Measurements from ENCODE around the gene MED6. TPM values are rescaled to one million over a fixed set of nuclear protein-coding genes. Genes with fewer than 3 reads are reported as not detected.
A peak's percentile ranks its signal among the peaks of the same experiment; 100 is the strongest.

Gene MED6, protein sequence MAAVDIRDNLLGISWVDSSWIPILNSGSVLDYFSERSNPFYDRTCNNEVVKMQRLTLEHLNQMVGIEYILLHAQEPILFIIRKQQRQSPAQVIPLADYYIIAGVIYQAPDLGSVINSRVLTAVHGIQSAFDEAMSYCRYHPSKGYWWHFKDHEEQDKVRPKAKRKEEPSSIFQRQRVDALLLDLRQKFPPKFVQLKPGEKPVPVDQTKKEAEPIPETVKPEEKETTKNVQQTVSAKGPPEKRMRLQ
- polyA plus RNA-seq: 46.6 and 51.3 TPM in 2 replicates
- polyA minus RNA-seq: 99.6 and 117 TPM in 2 replicates

DNA sequence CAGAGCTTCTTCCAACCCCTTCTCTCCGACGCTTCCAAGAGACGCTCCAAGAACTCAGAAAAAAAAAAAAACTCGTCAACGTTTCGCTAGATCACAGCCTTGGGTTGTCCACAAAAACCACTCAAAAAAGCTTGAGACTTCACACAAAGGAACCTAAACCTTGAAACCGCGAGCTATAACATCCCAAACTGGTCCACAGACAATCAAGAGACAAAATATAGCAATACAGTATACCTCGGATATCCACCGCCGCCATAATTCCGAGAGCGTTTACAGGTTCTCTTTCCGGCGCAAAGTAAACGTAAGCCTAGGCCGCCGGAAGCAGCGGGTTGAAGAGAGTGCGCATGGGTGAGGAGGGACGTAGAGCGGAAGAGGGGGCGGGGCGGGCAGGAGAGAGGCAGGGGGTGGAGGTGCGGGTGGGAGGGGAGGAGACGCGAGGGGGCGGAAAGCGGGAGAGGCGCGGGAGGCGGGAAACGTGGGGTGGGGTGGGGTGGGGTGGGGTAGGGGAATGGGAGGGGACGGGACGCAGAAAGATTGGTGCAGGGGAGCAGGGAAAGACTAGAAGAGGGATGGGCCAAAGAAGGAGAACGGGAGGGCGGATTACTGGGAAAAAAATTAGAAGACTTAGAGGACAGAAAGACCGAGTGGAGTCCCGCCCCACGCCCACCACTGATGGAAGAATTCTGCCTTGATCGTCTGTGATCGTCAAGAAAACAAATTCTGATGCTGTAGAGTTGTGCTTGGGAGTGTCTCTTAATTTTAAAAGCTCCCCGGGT, at the start of gene MED6:
Gene MED6, minus strand, starts transcription at position 274 of the 776 bp plus-strand sequence. Its CDS starts 18 bp downstream, at position 256.
- Histone ChIP-seq H3K4me2 (ENCODE audit: low read length) (peak within 1 kb of the TSS; percentile 99), H3K9me3 (ENCODE audit: low read length) (no peaks in the 10 kb centered on the region), H3K27ac (ENCODE audit: low read length) (peak within 1 kb of the TSS; percentile 74), H3K36me3 (ENCODE audit: insufficient read depth, low read length) (no peaks in the 10 kb centered on the region), H3K9ac (ENCODE audit: low read length) (peak within 1 kb of the TSS; percentile 76), H3K4me3 (ENCODE audit: low read length) (peak within 1 kb of the TSS; percentile 71), H2AFZ (ENCODE audit: low read depth, low read length) (peak within 1 kb of the TSS; percentile 86), H3K9me2 (ENCODE audit: insufficient read depth, low read length) (no peaks in the 10 kb centered on the region), H3K27me3 (ENCODE audit: insufficient read depth, low read depth, low read length) (no peaks in the 10 kb centered on the region), H4K20me1 (ENCODE audit: insufficient read depth) (no peaks in the 10 kb centered on the region), H3K79me2 (replicated peaks; ENCODE audit: insufficient read depth, low read length) (peaks cover 47% of the 10 kb centered on the region), H3F3A (ENCODE audit: insufficient read depth, low read length, poor library complexity, severe bottlenecking) (no peaks in the 10 kb centered on the region)
- TF ChIP-seq POLR2AphosphoS5 (IDR thresholded peaks at IDR 0.05) (peak; percentile 91), RAD21 (conservative IDR thresholded peaks at IDR 0.05) (peak; percentile 37), SMC3 (conservative IDR thresholded peaks at IDR 0.05; ENCODE audit: poor library complexity) (peak; percentile 57), EZH2 (IDR thresholded peaks at IDR 0.05; ENCODE audit: borderline replicate concordance, insufficient read depth, low read length, poor library complexity, severe bottlenecking) (no peak), TAF1 (IDR thresholded peaks at IDR 0.05; ENCODE audit: low read depth) (peak; percentile 66), EP300 (conservative IDR thresholded peaks at IDR 0.05; ENCODE audit: poor library complexity, severe bottlenecking) (peak; percentile 60), MXI1 (conservative IDR thresholded peaks at IDR 0.05; ENCODE audit: poor library complexity, severe bottlenecking) (peak; percentile 80)
- TF ChIP-seq, protein P1, sequence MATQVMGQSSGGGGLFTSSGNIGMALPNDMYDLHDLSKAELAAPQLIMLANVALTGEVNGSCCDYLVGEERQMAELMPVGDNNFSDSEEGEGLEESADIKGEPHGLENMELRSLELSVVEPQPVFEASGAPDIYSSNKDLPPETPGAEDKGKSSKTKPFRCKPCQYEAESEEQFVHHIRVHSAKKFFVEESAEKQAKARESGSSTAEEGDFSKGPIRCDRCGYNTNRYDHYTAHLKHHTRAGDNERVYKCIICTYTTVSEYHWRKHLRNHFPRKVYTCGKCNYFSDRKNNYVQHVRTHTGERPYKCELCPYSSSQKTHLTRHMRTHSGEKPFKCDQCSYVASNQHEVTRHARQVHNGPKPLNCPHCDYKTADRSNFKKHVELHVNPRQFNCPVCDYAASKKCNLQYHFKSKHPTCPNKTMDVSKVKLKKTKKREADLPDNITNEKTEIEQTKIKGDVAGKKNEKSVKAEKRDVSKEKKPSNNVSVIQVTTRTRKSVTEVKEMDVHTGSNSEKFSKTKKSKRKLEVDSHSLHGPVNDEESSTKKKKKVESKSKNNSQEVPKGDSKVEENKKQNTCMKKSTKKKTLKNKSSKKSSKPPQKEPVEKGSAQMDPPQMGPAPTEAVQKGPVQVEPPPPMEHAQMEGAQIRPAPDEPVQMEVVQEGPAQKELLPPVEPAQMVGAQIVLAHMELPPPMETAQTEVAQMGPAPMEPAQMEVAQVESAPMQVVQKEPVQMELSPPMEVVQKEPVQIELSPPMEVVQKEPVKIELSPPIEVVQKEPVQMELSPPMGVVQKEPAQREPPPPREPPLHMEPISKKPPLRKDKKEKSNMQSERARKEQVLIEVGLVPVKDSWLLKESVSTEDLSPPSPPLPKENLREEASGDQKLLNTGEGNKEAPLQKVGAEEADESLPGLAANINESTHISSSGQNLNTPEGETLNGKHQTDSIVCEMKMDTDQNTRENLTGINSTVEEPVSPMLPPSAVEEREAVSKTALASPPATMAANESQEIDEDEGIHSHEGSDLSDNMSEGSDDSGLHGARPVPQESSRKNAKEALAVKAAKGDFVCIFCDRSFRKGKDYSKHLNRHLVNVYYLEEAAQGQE (IDR thresholded peaks at IDR 0.05; ENCODE audit: borderline replicate concordance): peak; percentile 81
- TF ChIP-seq, protein P2, sequence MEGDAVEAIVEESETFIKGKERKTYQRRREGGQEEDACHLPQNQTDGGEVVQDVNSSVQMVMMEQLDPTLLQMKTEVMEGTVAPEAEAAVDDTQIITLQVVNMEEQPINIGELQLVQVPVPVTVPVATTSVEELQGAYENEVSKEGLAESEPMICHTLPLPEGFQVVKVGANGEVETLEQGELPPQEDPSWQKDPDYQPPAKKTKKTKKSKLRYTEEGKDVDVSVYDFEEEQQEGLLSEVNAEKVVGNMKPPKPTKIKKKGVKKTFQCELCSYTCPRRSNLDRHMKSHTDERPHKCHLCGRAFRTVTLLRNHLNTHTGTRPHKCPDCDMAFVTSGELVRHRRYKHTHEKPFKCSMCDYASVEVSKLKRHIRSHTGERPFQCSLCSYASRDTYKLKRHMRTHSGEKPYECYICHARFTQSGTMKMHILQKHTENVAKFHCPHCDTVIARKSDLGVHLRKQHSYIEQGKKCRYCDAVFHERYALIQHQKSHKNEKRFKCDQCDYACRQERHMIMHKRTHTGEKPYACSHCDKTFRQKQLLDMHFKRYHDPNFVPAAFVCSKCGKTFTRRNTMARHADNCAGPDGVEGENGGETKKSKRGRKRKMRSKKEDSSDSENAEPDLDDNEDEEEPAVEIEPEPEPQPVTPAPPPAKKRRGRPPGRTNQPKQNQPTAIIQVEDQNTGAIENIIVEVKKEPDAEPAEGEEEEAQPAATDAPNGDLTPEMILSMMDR (IDR thresholded peaks at IDR 0.05; ENCODE audit: poor library complexity, severe bottlenecking): no peak

DNA sequence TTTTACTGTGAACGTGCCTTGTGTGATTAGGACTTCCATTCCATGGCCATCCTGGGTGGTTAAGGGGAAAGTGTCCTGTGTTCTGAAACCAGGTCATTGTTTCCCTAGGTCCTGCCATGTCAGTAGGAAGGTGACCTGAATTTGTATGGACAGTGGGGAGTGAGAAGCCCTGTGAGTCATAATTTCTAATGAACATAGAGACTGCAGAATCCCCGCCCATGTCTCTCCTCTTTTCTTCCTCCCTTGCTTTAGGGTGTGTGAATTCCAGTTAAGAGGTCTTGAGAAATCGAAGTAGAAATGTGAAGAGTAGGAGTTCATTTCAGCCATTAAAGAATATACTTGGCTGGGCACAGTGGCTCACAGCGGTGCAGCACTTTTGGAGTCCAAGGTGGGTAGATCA, 49.3 kb upstream of the MED6 start:
- no peak overlapping the region for H3K4me2 ChIP-seq (ENCODE audit: low read length)
- peaks cover 4% of the 10 kb centered on the region for H3K36me3 ChIP-seq (ENCODE audit: insufficient read depth, low read length)
- no peak overlapping the region for H3K9ac ChIP-seq (ENCODE audit: low read length)
- H3K9me2 ChIP-seq (ENCODE audit: insufficient read depth, low read length): no peaks in the 10 kb centered on the region
- TF ChIP-seq SMC3 (conservative IDR thresholded peaks at IDR 0.05; ENCODE audit: poor library complexity) (no peak), RAD21 (conservative IDR thresholded peaks at IDR 0.05) (no peak)
- no peaks in the 10 kb centered on the region for H3K27me3 ChIP-seq (ENCODE audit: insufficient read depth, low read depth, low read length)
- no peaks in the 10 kb centered on the region for H4K20me1 ChIP-seq (ENCODE audit: insufficient read depth)
- no peaks in the 10 kb centered on the region for H3K9me3 ChIP-seq (ENCODE audit: low read length)
- no peak overlapping the region for H2AFZ ChIP-seq (ENCODE audit: low read depth, low read length)
- H3K4me3 ChIP-seq (ENCODE audit: low read length): no peak overlapping the region
- no peaks in the 10 kb centered on the region for H3F3A ChIP-seq (ENCODE audit: insufficient read depth, low read length, poor library complexity, severe bottlenecking)
- no peak overlapping the region for H3K27ac ChIP-seq (ENCODE audit: low read length)
- peaks cover 53% of the 10 kb centered on the region for H3K79me2 ChIP-seq (replicated peaks; ENCODE audit: insufficient read depth, low read length)
